Measurements from ENCODE around the gene CKAP2L. TPM values are rescaled to one million over a fixed set of nuclear protein-coding genes. Genes with fewer than 3 reads are reported as not detected.
A peak's percentile ranks its signal among the peaks of the same experiment; 100 is the strongest.

CKAP2L gene
- total RNA-seq, 1 donor from 2014 or later, result 11.5 TPM

DNA sequence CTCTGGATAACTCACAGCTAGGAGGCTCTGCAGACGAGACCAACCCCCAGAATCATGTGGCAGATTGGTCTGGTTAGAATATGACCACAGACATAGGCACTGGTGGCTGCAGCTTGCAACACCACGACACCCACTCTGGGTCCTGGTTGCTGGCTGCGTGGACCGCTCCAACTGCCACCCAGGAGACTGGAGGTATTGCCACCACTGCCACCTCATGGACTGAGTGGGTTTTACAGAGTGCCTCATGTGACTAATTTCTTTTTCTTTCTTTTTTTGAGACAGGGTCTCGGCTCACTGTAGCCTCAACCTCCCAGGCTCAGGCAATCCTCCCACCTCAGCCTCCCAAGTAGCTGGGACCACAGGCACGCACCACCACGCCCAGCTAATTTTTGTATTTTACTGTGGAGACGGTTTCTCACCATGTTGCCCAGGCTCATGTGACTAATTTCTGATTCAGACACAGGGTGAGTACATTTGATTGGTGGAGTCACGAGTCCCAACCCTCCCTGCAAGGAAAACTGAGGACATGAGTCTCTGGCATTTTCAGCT, 73.5 kb downstream of the CKAP2L start:
- Mint-ChIP-seq H3K36me3 (ENCODE audit: insufficient read depth) (no peaks in the 10 kb centered on the region), H3K4me1 (ENCODE audit: low read depth) (peaks cover 2% of the 10 kb centered on the region), H3K27me3 (peaks cover 3% of the 10 kb centered on the region), H3K4me3 (ENCODE audit: low read depth) (no peak overlapping the region), H3K9me3 (ENCODE audit: low read depth) (no peaks in the 10 kb centered on the region), H3K27ac (no peak overlapping the region)
- TF ChIP-seq, protein P1, sequence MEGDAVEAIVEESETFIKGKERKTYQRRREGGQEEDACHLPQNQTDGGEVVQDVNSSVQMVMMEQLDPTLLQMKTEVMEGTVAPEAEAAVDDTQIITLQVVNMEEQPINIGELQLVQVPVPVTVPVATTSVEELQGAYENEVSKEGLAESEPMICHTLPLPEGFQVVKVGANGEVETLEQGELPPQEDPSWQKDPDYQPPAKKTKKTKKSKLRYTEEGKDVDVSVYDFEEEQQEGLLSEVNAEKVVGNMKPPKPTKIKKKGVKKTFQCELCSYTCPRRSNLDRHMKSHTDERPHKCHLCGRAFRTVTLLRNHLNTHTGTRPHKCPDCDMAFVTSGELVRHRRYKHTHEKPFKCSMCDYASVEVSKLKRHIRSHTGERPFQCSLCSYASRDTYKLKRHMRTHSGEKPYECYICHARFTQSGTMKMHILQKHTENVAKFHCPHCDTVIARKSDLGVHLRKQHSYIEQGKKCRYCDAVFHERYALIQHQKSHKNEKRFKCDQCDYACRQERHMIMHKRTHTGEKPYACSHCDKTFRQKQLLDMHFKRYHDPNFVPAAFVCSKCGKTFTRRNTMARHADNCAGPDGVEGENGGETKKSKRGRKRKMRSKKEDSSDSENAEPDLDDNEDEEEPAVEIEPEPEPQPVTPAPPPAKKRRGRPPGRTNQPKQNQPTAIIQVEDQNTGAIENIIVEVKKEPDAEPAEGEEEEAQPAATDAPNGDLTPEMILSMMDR (IDR thresholded peaks at IDR 0.05; ENCODE audit: unreplicated experiment), result peak; percentile 50
- peak; percentile 27 for DNase-seq (ENCODE audit: low spot score, unreplicated experiment)

DNA sequence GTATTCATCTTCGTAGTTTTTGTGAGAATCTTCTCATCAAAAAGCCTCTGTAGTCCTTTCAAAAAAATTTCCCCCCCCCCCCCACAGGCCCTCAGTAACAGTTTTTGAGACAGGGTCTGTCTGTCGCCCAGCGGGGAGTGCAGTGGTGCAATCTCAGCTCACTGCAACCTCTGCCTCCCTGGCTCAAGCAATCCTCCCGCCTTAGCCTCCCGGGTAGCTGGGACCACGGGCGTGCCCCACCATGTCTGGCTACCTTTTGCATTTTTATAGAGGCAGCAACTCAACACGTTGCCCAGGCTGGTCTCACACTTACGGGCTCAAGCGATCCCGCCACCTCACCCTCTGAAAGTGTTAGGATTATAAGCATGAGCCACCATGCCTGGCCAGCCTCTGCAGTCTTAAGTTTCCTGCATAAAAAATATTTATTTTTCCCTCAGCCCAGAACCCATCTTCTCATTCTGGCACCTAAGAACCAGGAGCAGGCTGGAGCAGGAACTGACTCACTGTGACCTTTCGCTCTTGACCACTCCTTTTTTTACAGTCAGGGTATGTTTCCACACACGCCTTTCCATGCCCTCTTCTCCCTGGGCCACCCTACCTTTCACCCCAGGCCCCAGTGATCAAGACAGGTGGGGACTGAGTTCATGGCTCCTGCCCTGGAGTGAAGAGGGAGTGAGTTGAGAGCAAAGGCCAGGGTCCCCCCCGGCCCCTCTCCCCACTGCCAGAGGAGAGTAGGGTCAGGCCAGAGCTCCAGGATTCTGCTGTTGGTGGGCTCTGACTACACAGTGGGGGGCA, 76.1 kb downstream of the CKAP2L start:
- Mint-ChIP-seq H3K36me3 (ENCODE audit: insufficient read depth) (no peaks in the 10 kb centered on the region), H3K27ac (no peak overlapping the region), H3K4me3 (ENCODE audit: low read depth) (no peak overlapping the region), H3K27me3 (peaks cover 12% of the 10 kb centered on the region), H3K9me3 (ENCODE audit: low read depth) (no peaks in the 10 kb centered on the region), H3K4me1 (ENCODE audit: low read depth) (peaks cover 2% of the 10 kb centered on the region)
- TF ChIP-seq, protein P1 (IDR thresholded peaks at IDR 0.05; ENCODE audit: unreplicated experiment), result no peak
- DNase-seq (ENCODE audit: low spot score, unreplicated experiment), result no peak

DNA sequence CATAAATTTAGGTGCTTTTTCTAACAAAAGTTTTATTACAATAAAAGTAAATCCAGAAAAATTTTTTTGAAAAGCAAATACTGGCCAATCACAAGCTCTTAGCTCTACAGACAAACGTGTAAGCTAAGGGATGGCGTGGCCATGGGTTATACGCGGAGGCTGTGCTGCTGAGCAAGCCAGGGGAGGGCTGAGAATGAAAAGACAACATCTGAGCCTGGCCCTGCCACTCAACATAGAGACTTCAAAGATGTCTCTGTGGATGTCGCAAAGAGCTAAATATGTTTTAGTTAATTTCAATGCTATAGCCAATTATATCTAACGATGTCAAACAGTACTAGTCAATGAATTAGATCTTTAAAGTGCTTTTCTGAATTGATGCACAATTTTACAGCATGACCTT, 76.9 kb downstream of the CKAP2L start:
- H3K27me3 Mint-ChIP-seq, result peaks cover 12% of the 10 kb centered on the region
- no peaks in the 10 kb centered on the region for H3K9me3 Mint-ChIP-seq (ENCODE audit: low read depth)
- TF ChIP-seq, protein P1 (IDR thresholded peaks at IDR 0.05; ENCODE audit: unreplicated experiment), result no peak
- H3K36me3 Mint-ChIP-seq (ENCODE audit: insufficient read depth), result no peaks in the 10 kb centered on the region
- no peak for DNase-seq (ENCODE audit: low spot score, unreplicated experiment)
- no peak overlapping the region for H3K4me3 Mint-ChIP-seq (ENCODE audit: low read depth)
- H3K4me1 Mint-ChIP-seq (ENCODE audit: low read depth), result no peaks in the 10 kb centered on the region
- no peak overlapping the region for H3K27ac Mint-ChIP-seq

Other genes with a start within 250 kb of the CKAP2L start
- 31.4 and 35.9 TPM in 2 replicates for gene POLR1B, start 222.1 kb downstream of the CKAP2L start, total RNA-seq
- gene CHCHD5, start 180.0 kb downstream of the CKAP2L start, total RNA-seq, result 37.0 and 38.4 TPM in 2 replicates
- 56.0 and 62.0 TPM in 2 replicates for gene SLC20A1, start 118.7 kb downstream of the CKAP2L start, total RNA-seq
- gene NT5DC4, start 43.6 kb downstream of the CKAP2L start, total RNA-seq, result not detected in 2 replicates
- 0.12 TPM in 1 of 2 replicates, not detected in the other for gene IL1A, start 19.9 kb upstream of the CKAP2L start, total RNA-seq
- not detected in 2 replicates for gene IL1B, start 72.2 kb upstream of the CKAP2L start, total RNA-seq
- gene IL37, start 146.6 kb upstream of the CKAP2L start, total RNA-seq, result not detected in 2 replicates
- not detected in 2 replicates for gene IL36G, start 213.4 kb upstream of the CKAP2L start, total RNA-seq
- gene IL36A, start 240.8 kb upstream of the CKAP2L start, total RNA-seq, result not detected in 2 replicates

All from progenitor cell of endocrine pancreas (in vitro differentiated cells).